HG03558 (cell line): ENCODE results near the gene PRAF2.

ENCODE experiments used
- ATAC-seq: cut with Tn5 transposase; IDR thresholded peaks from one replicate; pipeline ENCODE4 v1.9.1; 2021; ENCODE audit warnings: moderate number of reproducible peaks; ENCODE audit not compliant: unreplicated experiment; ENCODE audit errors: extremely low read depth

PRAF2 gene

DNA sequence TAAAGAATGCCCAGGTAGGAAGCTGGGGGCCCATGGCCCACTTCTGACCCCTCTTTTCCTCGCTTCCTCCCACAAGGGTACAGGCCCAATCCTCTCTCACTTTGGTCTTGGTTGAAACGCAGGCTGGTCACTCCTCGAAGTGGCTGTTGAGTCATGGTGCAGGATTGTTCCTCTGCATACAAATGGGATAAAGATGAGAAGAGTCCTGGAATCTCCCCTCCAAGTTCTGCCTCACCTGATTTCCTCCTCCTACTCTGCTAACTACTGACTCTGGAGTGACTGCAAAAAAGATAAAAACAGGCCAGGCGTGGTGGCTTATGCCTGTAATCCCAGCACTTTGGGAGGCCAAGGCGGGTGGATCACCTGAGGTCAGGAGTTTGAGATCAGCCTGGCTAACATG lies 4.1 kb upstream of the PRAF2 start:
- ATAC-seq: no peak

DNA sequence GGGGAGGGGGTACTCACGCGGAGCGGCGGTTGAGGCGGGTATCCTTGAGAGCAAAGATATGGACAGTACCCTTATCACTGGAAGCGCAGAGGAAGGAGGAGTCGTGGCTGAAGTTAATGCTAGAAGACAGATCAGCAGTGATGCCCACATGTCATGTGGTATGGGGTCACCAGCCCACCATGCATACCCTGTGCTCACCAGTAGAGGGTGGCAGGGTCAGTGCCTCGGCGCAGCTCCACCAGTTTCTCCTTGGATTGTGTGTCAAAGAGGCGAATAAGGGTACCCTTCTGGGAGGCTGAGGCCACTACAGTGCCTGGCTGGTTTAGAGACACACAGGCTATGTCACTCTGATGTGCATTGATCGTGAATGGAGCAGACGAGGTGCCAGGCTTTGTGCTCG lies 1.5 kb upstream of the PRAF2 start:
- no peak for ATAC-seq

GRCh38 chrX:49072712-49073095 lies 1.1 kb downstream of the PRAF2 start:
- no peak for ATAC-seq

GRCh38 chrX:49071877-49072711 lies 1.7 kb downstream of the PRAF2 start:
- ATAC-seq: no peak

DNA sequence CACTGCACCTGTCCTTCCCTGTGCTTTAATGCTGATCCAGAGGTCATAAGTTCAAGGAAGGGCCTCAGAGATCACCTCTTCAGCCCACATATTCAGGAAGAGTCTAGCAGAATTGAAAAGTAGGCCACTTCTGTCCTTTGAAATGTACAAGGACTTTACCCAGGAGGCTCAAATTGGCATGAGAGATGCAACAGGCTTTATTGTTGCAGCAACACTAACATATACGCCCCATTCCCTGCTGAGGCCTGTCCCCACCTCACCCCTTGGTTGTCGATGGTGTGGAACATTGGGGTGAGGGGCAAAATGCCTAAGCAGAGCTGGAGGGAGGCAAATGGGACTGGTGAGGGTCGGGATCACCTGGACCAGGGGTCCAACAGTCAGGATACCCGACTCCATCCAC lies 2.8 kb downstream of the PRAF2 start:
- ATAC-seq: no peak

GRCh38 chrX:49069038-49069437 lies 4.8 kb downstream of the PRAF2 start:
- no peak for ATAC-seq

GRCh38 chrX:49067285-49068120 lies 6.3 kb downstream of the PRAF2 start:
- no peak for ATAC-seq

DNA sequence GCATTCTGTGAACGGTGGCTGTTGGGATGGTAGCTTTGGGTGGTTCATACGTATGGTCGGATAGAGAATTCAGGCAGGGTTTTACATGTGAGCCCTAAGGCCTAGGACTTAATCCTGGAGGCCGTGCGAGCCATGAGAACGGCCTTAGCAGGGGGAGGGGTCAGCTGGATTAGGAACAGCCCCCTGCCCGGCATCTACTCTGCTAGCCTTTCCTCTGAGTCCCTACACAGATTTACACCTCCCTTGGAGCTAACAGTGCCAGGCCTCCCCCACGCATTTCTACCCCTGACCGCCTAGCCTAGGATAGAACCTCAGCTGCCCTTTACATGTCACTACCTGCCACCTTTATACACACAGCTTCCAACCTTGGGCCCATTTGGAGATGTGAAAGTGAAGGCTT lies 7.1 kb downstream of the PRAF2 start:
- no peak for ATAC-seq

DNA sequence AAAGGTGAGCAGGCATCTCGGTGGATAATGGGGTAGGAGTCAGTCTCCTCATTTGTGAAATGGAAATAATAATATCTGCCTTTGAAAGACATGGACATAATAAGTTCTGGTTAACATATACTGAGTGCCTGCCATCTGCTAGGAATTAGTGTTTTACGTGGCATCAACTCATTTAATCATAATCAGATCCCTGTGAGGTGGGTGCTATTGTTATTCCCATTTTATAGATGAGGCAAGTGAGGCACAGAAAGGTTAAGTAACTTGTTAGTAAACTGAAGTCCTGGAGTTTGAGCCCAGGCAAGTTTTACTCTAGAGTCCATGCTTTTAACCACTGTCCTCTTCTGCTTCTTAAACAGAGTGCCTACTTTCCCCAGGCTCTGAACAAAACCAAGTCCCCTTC lies 7.5 kb downstream of the PRAF2 start:
- no peak for ATAC-seq

DNA sequence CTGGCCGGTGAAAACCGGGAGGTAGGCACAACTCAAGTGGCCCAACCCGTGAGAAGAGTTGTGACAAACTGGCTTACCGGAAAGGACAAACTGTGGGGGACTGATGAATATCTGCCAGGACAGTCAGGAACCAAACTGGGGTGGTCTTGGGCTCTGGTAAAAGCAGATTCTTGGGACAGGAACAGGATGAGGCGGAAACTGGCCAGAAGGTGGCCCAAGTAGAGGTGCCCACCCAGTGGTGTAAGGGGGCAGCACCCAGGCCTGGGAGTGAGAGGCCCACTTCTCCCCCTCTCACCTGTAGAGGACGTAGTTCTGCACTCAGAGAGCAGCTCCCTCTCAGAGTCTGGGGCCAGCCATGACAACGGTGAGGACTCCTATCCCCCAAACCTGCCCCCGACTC lies 9.1 kb downstream of the PRAF2 start:
- ATAC-seq: no peak

- ATAC-seq: no peak
Observed at GRCh38 chrX:49064303-49064702, 9.5 kb downstream of the PRAF2 start.

DNA sequence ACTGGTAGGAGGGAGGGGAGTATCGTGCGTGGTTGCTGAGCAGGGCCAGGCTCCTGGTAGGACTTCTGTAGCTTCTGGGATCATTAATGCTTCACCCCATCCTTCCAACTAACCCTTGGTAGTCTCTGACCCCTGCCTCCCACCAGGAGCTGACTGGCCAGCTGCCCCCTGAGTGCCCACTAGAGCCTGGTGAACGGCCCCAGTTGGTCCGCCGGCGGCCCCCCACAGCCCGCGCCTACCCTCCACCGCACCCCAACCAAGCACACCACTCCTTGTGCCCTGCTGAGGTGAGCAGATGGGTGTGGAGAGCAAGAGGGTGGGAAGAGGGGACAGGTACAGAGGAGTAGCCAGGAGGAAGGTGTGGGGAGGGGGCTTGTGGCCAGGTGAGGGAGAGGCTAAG lies 10.1 kb downstream of the PRAF2 start:
- no peak for ATAC-seq

DNA sequence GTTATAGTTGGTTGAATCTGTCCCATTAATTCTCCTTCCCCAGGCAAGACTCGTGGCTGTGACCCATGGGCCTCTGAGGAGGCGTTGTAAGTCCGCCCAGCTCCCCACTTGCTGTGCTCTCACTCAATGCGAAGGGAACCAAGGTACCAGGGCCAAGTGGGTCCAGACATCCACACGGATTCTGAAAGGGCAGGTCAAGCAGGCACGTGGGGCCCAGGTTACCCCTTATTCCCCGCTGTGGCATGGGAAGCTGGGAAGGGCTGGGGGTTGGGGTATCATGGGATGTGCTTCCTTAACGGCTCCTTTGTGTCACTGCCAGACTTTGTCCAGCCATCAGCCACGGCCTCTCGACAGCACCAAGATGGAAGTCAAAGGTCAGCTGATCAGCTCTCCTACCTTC lies 11.9 kb downstream of the PRAF2 start:
- no peak for ATAC-seq

DNA sequence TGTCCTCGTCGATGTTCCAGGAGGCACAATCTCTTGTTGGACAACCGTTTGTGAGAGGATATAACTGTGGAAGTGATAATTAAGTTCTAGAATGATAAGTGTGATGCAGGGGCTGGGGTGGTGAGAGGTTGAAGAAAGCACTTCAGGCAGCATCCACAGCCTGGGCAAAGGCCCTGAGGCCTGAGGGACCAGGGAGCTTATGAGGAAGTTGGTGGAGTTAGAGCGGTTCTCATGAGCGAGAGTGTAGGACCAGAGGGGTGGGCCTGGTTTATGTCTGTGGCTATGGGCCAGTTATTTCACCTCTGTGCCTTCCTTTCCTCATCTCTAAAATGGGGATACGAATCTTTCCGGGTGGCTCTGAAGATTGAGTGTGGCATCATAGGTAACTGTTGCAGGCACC lies 12.3 kb downstream of the PRAF2 start:
- ATAC-seq: no peak

- no peak for ATAC-seq
Observed at GRCh38 chrX:49060914-49061313, 12.9 kb downstream of the PRAF2 start.

GRCh38 chrX:49059681-49060085 lies 14.1 kb downstream of the PRAF2 start:
- no peak for ATAC-seq

GRCh38 chrX:49059201-49059600 lies 14.6 kb downstream of the PRAF2 start:
- ATAC-seq: no peak

GRCh38 chrX:49058794-49059193 lies 15.0 kb downstream of the PRAF2 start, which contains the start of gene CCDC120:
Gene CCDC120, plus strand, starts transcription at chrX:49058999. Its CDS starts 3,043 bp downstream, at chrX:49062042.
- no peak for ATAC-seq

DNA sequence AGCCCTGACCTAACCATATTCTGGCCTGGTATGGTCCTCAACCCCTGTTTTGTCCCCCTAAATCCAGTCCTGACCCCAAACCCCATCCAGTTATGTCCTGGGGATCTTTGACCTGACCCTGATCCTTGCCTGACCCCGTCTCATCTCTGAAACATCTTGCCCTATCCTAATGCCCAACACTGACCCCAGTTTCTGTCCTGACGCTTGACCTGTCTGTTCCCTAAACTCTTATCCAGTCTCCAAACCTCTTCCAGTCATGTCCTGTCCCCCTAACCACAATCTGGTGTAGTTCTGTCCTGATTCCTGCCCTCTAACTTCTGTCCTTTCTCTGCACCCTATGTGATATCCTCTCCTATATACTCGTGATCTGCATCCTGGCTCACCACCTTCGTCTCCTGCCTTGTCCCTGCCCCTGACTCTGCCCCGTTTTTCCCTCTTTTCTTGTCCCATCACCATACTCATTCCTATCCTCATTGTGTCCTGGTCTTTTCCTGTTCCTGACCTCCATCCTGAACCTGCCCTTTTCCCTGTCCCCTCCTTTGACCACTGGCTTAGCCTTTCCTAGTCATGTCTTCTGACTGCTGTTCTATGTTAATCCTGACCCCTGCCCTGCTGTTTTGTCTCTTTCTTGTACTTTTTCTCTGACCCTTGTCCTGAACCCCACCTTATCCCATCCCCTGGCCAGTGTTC lies 19.6 kb downstream of the PRAF2 start:
- no peak for ATAC-seq

DNA sequence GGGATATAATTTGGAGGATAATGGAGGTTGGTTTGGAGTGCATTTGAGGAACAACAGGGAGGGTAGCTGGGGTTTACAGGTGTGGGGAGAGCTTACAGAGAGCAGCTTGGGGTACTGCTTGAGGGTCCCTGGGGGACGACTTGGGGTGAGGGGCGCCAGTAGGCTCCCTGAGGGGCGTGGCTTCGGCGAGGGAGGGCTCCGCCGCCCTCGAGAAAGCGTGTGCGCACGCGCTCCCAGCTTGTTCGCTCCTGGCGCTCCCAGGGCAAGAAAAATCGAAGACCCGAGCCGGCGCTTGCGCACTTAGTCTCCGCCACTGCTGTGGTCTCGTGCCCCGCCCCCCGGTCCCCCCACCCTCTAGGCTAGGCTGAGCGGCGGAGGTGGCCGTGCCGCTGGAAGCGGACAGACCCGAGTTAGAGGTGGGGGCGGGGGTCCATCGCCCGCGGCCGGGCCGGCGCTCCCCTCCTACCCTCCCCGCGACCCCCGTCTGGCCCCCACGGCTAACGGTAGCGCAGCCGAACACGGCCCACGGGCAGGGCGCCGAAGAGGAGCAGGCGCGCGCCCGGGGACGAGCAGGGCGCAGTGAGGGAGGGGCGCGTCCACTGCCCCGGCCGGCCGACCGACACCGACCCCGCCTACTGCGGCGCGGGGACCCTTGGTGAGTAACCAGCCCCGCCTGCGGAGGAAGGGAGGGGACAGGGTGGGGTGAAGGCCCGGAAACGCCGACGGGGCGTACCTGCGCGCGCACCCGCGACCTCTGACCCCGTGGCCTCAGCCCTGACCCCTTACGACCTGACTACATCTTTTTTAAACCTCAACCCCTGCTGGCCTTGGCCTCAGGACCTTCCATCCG lies 20.4 kb downstream of the PRAF2 start:
- no peak for ATAC-seq
